AG20443 (cell line): ENCODE measurements around the gene PCDHGA3.
"Not testable (repeated sequence)": the region's sequence is repeated elsewhere in the genome, so short reads cannot be mapped to it uniquely, and the experiment has no call there.

ENCODE experiments used
- DNase-seq: peaks from one replicate; pipeline ENCODE4 v3.0.0; 2012; ENCODE audit warnings: low spot score, mixed read lengths

Gene PCDHGA3

GRCh38 chr5:141343242-141343952 is at the start of gene PCDHGA3:
Gene PCDHGA3, plus strand, starts transcription at chr5:141343829. Its CDS starts 205 bp downstream, at chr5:141344034.
- no peak for DNase-seq

DNA sequence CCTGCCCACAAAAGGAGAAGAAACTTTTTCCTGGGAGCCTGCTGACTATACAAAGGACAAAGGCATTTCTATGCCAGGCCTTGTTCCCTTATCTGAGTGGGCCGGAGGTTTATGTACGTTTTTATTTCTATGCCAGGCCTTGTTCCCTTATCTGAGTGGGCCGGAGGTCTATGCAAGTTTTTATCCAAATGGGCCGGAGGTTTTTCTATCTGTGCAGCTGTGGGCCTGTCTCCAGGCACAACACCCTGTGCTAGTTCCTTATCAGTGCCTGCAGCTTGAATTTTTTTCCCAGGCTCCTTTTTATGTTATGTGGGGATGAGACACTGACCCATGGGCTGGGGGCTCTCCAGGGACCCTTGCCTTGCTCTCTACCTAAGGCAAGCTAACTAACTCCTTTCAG is 45.3 kb upstream of the PCDHGA3 start:
- no peak for DNase-seq

DNA sequence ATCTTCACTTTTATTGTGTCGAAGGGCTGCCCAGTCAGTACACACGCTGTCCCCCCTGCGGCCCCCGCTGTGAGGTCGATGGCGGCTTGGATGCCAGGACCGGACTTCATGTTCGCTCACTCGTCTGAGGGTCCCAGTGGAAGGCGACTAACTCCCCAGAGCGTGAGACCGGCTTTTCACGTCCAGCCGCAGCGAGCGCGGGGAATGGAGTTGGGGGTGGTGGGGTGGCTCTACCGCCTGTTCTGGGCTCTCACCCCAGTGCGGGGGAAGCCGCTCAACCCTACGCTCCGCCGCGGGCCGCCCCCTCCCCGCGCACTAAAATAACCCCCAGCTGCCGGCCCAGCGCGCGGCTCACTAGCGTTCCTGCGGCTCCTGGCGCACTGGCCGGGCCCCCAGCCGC is 39.9 kb upstream of the PCDHGA3 start, which contains the start of gene SLC25A2:
Gene SLC25A2, minus strand, starts transcription at position 294 of the 400 bp plus-strand sequence. Its CDS starts 184 bp downstream, at position 110.
- no peak for DNase-seq

DNA sequence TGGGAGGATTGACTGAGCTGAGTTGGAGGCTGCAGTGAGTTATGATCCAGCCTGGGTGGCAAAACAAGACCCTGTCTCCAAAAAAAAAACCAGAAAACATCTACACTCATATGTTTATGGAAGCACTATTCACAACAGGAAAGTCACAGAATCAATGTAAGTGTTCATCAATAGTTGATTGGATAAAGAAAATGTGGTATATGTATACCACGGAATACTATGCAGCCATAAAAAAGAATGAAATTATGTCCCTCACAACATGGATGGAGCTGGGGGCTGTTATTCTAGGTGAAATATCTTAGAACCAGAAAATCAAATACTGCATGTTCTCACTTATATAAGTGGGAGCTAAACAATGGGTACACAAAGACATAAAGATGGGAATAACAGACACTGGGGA is 37.0 kb upstream of the PCDHGA3 start:
- no peak for DNase-seq

- no peak for DNase-seq
Observed at GRCh38 chr5:141313711-141314110, 29.9 kb upstream of the PCDHGA3 start.

DNA sequence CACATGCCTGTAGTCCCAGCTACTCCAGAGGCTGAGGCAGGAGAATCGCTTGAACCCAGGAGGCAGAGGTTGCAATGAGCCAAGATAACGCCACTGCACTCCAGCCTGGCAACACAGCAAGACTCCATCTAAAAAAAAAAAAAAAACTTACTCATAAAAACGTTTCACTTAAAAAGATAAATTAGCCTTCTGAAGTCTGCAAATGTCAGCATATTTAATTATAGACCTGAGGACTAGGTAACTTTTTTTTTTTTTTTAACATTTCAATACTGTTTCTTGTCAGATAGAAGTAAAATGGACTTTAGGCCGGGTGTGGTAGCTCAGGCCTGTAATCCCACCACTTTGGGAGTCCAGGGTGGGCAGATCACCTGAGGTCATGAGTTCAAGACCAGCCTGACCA is 26.7 kb upstream of the PCDHGA3 start:
- not testable (repeated sequence) for DNase-seq

DNA sequence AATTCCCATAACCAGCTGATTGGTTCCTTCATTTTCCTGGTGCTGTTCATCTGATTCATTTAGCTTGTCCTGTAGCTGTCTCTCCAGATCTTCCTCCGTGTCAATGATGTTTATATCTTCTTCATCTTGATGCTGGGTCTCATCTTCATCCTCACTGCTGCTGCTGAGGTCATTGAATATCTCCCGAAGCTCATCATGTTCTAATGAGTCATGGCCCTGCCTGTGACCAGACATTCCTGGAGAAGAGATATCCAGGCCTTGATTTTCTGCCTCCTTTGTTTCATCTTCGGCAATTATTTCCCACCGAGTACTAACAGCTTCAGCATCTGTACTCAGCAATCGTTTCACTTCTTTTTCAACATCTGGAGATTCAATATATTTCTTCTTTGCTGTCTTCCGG is 24.4 kb upstream of the PCDHGA3 start:
- no peak for DNase-seq

DNA sequence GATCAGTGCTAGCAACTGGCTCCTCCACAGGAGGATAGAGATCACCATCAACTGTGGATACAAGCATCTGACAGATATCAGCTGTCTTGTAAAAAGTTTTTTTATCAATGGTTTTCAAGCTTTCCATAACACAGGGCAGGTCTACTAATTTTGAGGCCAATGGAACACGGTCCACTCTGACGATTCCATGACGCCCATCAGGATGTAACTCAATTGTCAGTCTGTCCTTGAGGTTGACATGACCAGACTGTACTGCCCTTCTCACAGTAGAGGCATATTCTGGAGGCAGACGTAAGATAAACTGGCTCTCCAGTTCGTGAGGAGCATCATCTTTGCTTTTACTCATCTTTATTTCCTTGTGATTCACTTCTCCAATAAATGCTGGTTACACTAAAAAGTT is 23.9 kb upstream of the PCDHGA3 start:
- DNase-seq, result no peak

DNA sequence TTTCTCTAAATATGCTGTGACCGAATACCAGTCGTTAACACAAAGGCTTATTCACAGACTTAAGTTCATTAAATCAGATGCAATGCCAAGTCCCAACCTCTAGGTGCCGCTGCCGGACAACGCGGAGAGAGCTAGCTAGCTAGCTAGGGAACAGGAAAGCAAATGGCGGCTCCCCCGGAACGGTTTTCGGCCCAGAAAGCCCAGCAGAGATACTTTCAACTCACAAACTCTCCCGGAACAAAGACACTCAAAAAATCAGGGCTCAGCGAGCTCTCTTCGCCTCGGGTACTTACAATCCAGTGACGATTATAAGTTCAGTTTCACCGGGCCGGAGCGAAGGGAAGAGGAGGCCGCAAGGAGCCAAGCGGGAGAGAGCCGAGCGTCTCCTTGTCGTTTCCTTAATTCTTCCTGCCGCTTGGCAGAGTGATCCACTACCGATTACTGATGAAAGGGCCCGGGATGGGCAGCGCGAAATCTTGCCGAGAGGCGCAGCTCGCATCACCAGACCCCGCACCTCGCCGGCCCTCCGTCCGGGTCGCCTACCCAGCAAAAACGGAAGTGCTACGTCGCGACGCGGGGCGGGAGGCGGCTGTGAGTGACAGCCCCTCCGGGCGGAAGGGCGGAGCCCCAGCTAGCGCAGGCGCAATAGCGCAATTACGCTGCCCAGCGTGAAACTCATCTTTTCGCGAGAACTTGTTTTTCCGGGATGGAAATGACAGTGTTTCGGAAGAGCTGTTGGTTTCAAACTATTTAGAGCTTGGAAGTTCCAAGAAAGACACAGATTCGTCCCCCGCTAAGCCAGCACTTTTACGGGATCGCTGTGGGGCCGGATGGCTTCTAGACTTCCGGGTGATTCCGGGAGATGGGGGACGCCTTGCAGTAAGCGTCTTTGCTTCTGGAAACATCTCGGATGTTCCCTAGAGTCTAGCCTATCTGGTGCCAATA is 23.1 kb upstream of the PCDHGA3 start, which contains the start of gene TAF7:
Gene TAF7, minus strand, starts transcription at position 560 of the 945 bp plus-strand sequence. CDS start 740 bp downstream, outside the sequence.
- DNase-seq, result peak; percentile 98

GRCh38 chr5:141322261-141322660 is 21.4 kb upstream of the PCDHGA3 start:
- no peak for DNase-seq

DNA sequence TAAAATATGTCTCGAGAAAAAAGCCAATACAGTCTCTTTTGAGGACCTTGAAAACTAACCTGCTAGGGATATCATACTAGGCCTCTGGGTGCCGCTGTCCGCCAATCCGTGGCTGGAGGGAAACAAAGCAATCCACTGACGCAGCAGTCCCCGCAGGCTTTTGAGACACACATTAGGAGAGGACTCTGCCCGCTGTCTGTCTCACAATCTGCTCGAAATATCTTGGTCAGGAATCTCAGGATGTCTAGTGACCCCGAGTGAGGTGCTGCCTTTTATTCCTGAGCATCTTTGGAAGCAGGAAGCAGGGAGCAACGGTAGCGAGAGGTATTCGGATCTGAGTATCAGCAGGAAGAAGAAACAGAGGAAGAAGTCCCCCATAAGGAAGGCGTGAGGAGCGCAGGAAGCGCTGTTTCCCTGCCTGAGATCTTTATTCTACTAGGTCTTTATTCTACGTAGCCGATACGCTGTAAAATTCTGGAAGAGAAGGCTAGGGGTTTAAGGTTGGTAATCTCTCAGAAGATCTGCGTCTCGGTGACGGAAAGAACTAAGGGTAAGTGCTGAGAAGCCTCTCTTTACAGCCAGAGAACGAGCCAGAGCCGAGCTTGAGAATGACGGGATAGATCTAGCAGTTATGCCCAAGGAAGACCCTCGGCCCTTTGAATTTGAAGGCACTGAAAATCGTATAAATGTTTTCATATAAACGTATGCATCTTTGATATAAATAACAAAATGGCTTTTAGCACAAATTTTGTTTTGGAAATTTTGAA is 17.4 kb upstream of the PCDHGA3 start:
- DNase-seq, result peak; percentile 88

GRCh38 chr5:141328231-141328630 is 15.4 kb upstream of the PCDHGA3 start:
- DNase-seq, result no peak

DNA sequence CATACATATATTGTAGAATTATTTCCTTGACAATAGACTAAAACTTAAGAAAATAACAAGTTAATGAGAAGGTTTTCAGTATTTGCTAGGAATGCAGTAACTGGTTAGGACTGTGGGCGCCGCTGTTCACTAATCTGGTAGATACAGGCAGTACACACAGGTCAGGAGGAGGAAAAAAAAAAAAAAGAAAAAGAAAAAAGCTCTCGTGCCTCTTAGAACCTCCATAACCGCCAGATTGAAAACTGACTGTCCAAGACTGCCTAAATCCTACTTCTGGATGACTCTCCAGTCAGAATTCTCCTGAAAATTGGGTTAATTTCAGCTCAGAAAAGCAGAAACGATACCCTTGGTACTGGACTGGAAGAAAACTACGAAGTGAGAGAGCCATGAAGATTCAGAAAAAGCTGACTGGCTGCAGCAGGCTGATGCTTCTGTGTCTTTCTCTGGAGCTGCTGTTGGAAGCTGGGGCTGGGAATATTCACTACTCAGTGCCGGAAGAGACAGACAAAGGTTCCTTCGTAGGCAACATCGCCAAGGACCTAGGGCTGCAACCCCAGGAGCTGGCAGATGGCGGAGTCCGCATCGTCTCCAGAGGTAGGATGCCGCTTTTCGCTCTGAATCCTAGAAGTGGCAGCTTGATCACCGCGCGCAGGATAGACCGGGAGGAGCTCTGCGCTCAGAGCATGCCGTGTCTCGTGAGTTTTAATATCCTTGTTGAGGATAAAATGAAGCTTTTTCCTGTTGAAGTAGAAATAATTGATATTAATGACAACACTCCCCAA is 13.1 kb upstream of the PCDHGA3 start, which contains the start of gene PCDHGA1:
Gene PCDHGA1, plus strand, starts transcription at position 216 of the 782 bp plus-strand sequence.
- peak; percentile 61 for DNase-seq

- DNase-seq, result not testable (repeated sequence)
Observed at GRCh38 chr5:141332571-141332970, 11.1 kb upstream of the PCDHGA3 start.

GRCh38 chr5:141338538-141339306 is 4.9 kb upstream of the PCDHGA3 start, which contains the start of gene PCDHGA2:
Gene PCDHGA2, plus strand, starts transcription at chr5:141338760.
- DNase-seq, result peak; percentile 55

DNA sequence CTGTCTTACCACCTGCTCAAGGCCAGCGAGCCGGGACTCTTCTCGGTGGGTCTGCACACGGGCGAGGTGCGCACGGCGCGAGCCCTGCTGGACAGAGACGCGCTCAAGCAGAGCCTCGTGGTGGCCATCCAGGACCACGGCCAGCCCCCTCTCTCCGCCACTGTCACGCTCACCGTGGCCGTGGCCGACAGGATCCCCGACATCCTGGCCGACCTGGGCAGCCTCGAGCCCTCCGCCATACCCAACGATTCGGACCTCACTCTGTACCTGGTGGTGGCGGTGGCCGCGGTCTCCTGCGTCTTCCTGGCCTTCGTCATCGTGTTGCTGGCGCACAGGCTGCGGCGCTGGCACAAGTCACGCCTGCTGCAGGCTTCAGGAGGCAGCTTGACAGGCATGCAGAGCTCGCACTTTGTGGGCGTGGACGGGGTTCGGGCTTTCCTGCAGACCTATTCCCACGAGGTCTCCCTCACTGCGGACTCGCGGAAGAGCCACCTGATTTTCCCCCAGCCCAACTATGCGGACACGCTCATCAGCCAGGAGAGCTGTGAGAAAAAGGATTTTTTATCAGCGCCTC is 2.8 kb upstream of the PCDHGA3 start:
- DNase-seq, result not testable (repeated sequence)

DNA sequence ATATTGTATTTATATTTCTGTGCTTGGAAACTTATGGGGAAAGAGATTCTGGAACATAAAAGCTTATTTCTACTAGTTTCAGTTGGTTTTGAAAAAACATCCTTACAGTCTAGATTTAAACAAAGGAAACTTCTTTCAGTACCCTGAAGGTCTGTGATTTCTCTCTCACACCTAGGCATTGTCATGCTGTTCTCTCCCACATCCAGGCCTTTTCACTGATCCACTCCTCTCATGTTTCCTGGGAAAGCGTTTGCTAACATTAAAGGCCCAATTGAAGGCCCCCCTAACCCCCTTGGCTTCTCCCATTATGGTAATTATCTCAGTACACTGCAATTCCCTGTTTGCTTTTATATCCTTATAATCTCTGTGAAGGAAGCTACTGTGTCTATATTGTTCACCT is 856 bp upstream of the PCDHGA3 start:
- no peak for DNase-seq

DNA sequence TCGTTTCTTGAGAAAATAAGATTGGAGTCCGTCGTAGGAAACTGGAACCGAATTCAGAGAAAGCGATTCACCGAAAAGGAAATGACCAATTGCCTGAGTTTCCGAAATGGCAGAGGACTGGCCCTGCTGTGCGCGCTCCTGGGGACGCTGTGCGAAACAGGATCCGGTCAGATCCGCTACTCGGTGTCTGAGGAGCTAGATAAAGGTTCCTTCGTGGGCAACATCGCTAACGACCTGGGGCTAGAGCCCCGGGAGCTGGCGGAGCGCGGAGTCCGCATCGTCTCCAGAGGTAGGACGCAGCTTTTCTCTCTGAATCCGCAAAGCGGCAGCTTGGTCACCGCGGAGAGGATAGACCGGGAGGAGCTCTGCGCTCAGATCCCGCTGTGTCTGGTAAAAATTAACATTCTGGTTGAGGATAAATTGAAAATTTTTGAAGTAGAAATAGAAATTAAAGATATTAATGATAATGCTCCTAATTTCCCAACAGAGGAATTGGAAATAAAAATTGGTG is 379 bp downstream of the PCDHGA3 start:
- no peak for DNase-seq

DNA sequence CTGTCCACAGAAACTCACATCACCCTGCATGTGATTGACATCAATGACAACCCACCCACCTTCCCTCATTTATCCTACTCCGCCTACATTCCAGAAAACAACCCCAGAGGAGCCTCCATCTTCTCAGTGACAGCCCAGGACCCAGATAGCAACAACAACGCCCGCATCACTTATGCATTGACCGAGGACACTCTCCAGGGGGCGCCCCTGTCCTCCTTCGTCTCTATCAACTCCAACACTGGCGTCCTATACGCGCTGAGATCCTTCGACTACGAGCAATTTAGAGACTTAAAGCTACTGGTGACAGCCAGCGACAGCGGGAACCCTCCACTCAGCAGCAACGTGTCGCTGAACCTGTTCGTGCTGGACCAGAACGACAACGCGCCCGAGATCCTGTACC is 1.7 kb downstream of the PCDHGA3 start:
- DNase-seq, result no peak

DNA sequence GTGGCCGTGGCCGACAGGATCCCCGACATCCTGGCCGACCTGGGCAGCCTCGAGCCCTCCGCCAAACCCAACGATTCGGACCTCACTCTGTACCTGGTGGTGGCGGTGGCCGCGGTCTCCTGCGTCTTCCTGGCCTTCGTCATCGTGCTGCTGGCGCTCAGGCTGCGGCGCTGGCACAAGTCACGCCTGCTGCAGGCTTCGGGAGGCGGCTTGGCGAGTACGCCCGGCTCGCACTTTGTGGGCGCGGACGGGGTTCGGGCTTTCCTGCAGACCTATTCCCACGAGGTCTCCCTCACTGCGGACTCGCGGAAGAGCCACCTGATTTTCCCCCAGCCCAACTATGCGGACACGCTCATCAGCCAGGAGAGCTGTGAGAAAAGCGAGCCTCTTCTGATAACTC is 2.4 kb downstream of the PCDHGA3 start:
- not testable (repeated sequence) for DNase-seq
